PFSK-1 (cell line): ENCODE measurements around the gene PIGV.

ENCODE experiments used
- FOXP2 ChIP-seq: optimal IDR thresholded peaks from 2 replicates; pipeline ENCODE3; 2011; ENCODE audit warnings: borderline replicate concordance, control low read depth, inconsistent platforms; ENCODE audit not compliant: insufficient read depth; ENCODE audit errors: extremely low read length, extremely low read depth
- POLR2AphosphoS5 ChIP-seq: IDR thresholded peaks from 2 replicates; pipeline ENCODE4 v1.6.1; 2012; ENCODE audit warnings: low read depth, mild to moderate bottlenecking, control low read depth, low read length, moderate library complexity
- REST ChIP-seq, 2 experiments: IDR thresholded peaks; 2 replicates each; pipeline versions ENCODE4 v1.6.1 to v1.8.0; 2011 to 2012; ENCODE audit warnings: low read depth in 2 of 2, low read length in 2 of 2, control low read depth in 1 of 2, inconsistent platforms in 1 of 2, mild to moderate bottlenecking in 1 of 2, moderate library complexity in 1 of 2; ENCODE audit not compliant: insufficient read depth in 1 of 2
- SIN3A ChIP-seq: IDR thresholded peaks from 2 replicates; pipeline ENCODE4 v1.6.1; 2012; ENCODE audit warnings: mild to moderate bottlenecking, low read length, moderate library complexity, borderline replicate concordance; ENCODE audit not compliant: insufficient read depth
- TAF1 ChIP-seq: IDR thresholded peaks from 2 replicates; pipeline ENCODE4 v1.6.1; 2012; ENCODE audit warnings: low read length, control low read depth, borderline replicate concordance; ENCODE audit not compliant: insufficient read depth

Gene PIGV

GRCh38 chr1:26771643-26772321 is 16.0 kb upstream of the PIGV start:
- TF ChIP-seq TAF1 (no peak), REST (IDR thresholded peaks at IDR 0.05; ENCODE audit: insufficient read depth in 1 of 2, low read depth in 2 of 2, low read length in 2 of 2) (no peak), FOXP2 (peak; percentile 59), SIN3A (peak; percentile 82; the same call in 1 of the 2 replicates), POLR2AphosphoS5 (no peak)

- TF ChIP-seq POLR2AphosphoS5 (no peak), FOXP2 (no peak), TAF1 (no peak), REST (IDR thresholded peaks at IDR 0.05; ENCODE audit: insufficient read depth in 1 of 2, low read depth in 2 of 2, low read length in 2 of 2) (no peak), SIN3A (no peak)
Measured at GRCh38 chr1:26772687-26773086, 15.1 kb upstream of the PIGV start.

- TF ChIP-seq TAF1 (no peak), REST (IDR thresholded peaks at IDR 0.05; ENCODE audit: insufficient read depth in 1 of 2, low read depth in 2 of 2, low read length in 2 of 2) (no peak), POLR2AphosphoS5 (no peak), SIN3A (no peak), FOXP2 (no peak)
Measured at GRCh38 chr1:26774462-26774861, 13.3 kb upstream of the PIGV start.

GRCh38 chr1:26775666-26776065 is 12.1 kb upstream of the PIGV start:
- TF ChIP-seq FOXP2 (no peak), POLR2AphosphoS5 (no peak), TAF1 (no peak), SIN3A (no peak), REST (IDR thresholded peaks at IDR 0.05; ENCODE audit: insufficient read depth in 1 of 2, low read depth in 2 of 2, low read length in 2 of 2) (no peak)
